CD4-positive, alpha-beta T cell treated with Interferon alpha-2 for 1 hour (primary cell): ENCODE data around the gene MET.

Experiments used
- DNase-seq, 2 donors: peaks; one replicate each; pipeline ENCODE4 v3.0.0-alpha.2; 2020 to 2022

The MET gene

GRCh38 chr7:116786791-116787443 is 114.9 kb downstream of the MET start:
- peak; percentile 18 to 36 for DNase-seq

- DNase-seq, result no peak
Observed at GRCh38 chr7:116787881-116788280, 115.9 kb downstream of the MET start.

GRCh38 chr7:116788572-116789197 is 116.7 kb downstream of the MET start:
- no peak for DNase-seq

GRCh38 chr7:116790025-116790424 is 118.0 kb downstream of the MET start:
- no peak for DNase-seq

- DNase-seq, result no peak
Observed at GRCh38 chr7:116792813-116793212, 120.8 kb downstream of the MET start.

GRCh38 chr7:116793795-116794340 is 121.9 kb downstream of the MET start:
- no peak for DNase-seq

- DNase-seq, result no peak
Observed at GRCh38 chr7:116796471-116796870, 124.5 kb downstream of the MET start.

- DNase-seq, result no peak
Observed at GRCh38 chr7:116797612-116798011, 125.6 kb downstream of the MET start.

GRCh38 chr7:116798232-116798631 is 126.2 kb downstream of the MET start:
- no peak for DNase-seq

GRCh38 chr7:116799916-116800315 is 127.9 kb downstream of the MET start:
- DNase-seq, result no peak

- DNase-seq, result no peak
Observed at GRCh38 chr7:116800594-116800993, 128.6 kb downstream of the MET start.

- DNase-seq, result no peak
Observed at GRCh38 chr7:116801092-116801710, 129.2 kb downstream of the MET start.

- DNase-seq, result no peak
Observed at GRCh38 chr7:116802144-116802745, 130.2 kb downstream of the MET start.

GRCh38 chr7:116802746-116803152 is 130.8 kb downstream of the MET start:
- DNase-seq, result peak; percentile 20 to 35

GRCh38 chr7:116804471-116804870 is 132.5 kb downstream of the MET start:
- DNase-seq, result no peak

GRCh38 chr7:116805100-116805544 is 133.1 kb downstream of the MET start:
- DNase-seq, result no peak

- no peak for DNase-seq
Observed at GRCh38 chr7:116806046-116806944, 134.3 kb downstream of the MET start.

- no peak for DNase-seq
Observed at GRCh38 chr7:116807011-116807560, 135.1 kb downstream of the MET start.

- DNase-seq, result peak in 1 of 2 donors; percentile 52
Observed at GRCh38 chr7:116809636-116810266, 137.8 kb downstream of the MET start.

- no peak for DNase-seq
Observed at GRCh38 chr7:116810267-116811116, 138.5 kb downstream of the MET start.

GRCh38 chr7:116811768-116812167 is 139.8 kb downstream of the MET start:
- DNase-seq, result no peak
